ENCODE results near the gene RGMA. TPM values are rescaled to one million over a fixed set of nuclear protein-coding genes. Genes with fewer than 3 reads are reported as not detected.

RGMA gene
- total and polyA plus RNA-seq, 5 donors: 9.2 to 16.4 (median 12.1) TPM

DNA sequence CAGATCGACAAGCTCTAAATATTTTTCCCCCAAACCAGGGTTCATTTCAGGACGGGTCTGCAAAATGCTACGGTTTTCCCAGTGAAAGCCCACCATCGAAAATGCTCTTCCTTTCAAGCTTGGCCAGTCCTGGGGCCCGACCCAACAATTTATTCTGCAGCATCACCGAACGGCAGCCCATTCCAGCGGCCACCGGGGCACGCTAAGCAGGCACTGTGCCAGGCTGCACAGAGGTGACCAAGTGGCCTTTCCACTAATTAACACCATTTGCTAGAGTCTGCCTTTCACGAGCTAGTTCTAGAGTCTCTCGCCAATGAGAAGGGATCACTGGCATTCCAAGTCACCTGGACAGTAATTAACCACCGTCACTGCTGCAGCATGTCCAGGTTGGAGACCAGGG, 14.4 kb downstream of the RGMA start:
- ATAC-seq (no peak), DNase-seq (no peak)
- no peaks in the 10 kb centered on the region for H3K4me1 ChIP-seq (ENCODE audit: control insufficient read depth, insufficient read depth, low read length)
- no peaks in the 10 kb centered on the region for H3K9me3 ChIP-seq (ENCODE audit: control insufficient read depth, low read length)
- no peak overlapping the region for H3K27ac ChIP-seq (ENCODE audit: low read length)
- 81% methylated on average over 13 of the region's 13 CpGs for WGBS
- no peaks in the 10 kb centered on the region for H3K27me3 ChIP-seq (ENCODE audit: control insufficient read depth, insufficient read depth)
- H3K4me3 ChIP-seq (ENCODE audit: low read length): no peak overlapping the region
- intact Hi-C loops (cut with DNase I): no loop called here

DNA sequence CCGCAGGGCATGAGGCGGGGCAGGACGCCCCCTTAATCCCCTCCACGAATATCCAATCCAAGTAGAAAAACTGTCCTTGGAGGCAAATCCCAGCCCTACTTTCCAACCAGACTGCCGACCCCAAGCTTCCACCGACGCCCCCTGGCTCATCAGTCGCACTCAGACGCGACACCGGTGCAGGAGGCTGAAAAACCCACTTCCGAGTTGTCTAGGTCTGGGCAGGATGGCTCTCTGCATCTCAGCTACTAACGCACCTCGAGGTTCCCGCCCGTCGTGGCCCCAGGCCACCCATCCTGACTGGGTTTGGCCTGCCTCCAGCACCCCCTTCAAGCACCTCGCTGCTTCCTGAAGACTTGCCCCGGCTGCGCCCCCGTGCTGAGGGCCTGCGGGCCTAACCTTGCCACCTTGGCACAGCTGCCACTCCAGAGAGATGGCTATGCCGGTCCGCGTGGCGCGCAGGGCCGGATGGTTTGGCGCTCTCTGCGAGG, 15.5 kb downstream of the RGMA start:
- Histone ChIP-seq H3K4me3 (ENCODE audit: low read length) (peak overlapping the region; percentile 57), H3K9me3 (ENCODE audit: control insufficient read depth, low read length) (no peaks in the 10 kb centered on the region), H3K27ac (ENCODE audit: low read length) (no peak overlapping the region), H3K4me1 (ENCODE audit: control insufficient read depth, insufficient read depth, low read length) (no peaks in the 10 kb centered on the region), H3K27me3 (ENCODE audit: control insufficient read depth, insufficient read depth) (no peaks in the 10 kb centered on the region)
- intact Hi-C loops (cut with DNase I): no loop called here
- ATAC-seq (peak in 1 of 2 donors; percentile 14), DNase-seq (peak in 2 of 3 donors; percentile 73 to 77)
- WGBS: 40% methylated on average over 30 of the region's 30 CpGs

DNA sequence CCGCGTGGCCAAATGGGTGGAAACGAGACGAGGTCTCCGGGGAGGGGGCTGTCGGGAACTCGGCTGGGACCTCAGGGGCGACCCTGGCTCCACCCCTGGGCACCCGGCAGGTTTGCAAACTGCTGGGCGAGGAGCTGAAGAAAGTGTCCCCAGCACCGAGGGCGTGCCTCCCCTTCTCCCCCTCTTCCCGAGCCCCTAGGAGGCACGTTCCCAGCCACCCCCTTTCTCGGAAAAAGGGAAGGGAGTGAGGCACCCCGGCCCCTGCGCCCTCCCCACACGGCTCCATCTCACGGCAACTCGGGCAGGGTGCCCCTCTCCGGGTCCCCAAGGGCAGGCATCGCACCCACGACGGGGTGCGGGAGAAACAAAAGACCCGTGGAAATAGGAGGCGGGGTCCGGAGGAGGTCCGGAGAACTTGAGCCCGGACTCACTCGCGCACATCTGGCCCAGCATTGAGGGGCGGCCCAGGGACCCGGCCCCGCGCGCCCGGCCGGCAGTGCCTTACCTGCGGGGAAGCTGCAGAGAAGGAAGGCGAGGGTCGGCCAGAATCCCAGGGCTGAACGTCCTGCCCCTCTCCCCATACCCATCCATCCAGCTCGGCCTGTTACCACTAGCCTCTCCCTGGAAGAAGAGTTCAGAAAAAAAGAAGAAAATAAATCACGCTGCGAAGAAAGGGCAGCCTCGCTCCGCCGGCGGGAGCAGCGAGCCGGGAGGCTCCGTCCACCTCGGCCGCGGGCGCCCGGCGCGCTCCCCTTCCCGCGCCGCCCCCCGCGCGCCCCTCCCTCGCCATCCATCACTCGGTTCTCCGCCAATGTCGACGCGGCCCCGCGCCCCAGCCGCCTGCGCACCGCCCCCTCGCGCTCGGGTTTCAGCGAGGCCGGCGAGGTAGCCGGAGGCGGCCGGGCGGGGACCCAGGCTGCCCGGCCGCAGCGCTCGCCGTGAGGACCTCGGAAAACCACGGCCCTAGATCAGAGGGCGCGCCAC, 16.3 kb downstream of the RGMA start:
- ATAC-seq: peak; percentile 92 to 94
- under 1% methylated on average over 95 of the region's 96 CpGs for whole genome bisulfite sequencing
- Histone ChIP-seq H3K27ac (ENCODE audit: low read length) (peak overlapping the region; percentile 13), H3K9me3 (ENCODE audit: control insufficient read depth, low read length) (no peaks in the 10 kb centered on the region), H3K27me3 (ENCODE audit: control insufficient read depth, insufficient read depth) (no peaks in the 10 kb centered on the region), H3K4me1 (ENCODE audit: control insufficient read depth, insufficient read depth, low read length) (no peaks in the 10 kb centered on the region), H3K4me3 (ENCODE audit: low read length) (peak overlapping the region; percentile 57)
- peak; percentile 87 to 95 (median 94) for DNase-seq
- intact Hi-C loops (cut with DNase I): no loop called here

DNA sequence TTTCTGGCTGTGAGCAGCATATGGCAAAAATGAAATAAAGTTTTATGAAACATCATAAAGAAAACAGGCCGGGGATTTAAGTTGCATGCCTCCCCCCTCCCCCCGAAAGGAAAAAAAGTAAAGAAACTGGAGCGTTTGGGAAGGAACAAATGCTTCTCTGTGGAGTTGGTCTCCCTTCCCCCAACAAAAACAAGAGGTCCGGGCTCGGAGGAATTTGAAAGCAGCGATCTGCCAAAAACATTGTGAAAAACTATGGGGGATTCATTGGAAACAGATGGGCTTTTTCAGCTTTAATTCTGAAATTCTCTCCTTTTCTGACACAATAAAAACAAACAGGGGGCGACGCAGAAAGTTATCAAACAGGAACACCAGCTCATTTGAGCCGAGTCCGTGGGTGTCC, 17.0 kb downstream of the RGMA start:
- intact Hi-C loops (cut with DNase I): no loop called here

DNA sequence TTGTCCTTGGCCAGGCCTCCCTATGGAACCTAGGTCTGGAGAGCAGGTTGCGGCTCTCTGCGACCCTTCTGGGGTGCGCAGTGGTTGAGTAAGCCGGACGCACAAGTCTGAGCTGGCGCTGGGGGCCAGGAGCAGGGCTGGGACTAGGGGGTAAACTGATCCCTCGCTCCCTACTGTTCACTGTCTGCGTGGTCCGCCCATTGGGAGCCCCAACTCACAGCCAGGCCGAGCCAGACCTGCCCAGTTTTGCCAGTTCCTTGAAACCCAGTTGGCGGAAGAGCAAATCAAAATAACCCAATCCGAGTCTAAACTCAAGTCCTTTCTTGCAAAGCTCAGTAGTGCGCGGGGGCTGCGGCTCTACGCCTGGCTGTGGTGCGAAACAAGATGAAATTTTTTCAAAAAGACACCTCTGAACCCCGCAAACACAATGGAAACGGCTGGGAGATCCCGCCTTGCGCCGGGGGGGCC, 17.5 kb downstream of the RGMA start:
- no peaks in the 10 kb centered on the region for H3K4me1 ChIP-seq (ENCODE audit: control insufficient read depth, insufficient read depth, low read length)
- H3K27ac ChIP-seq (ENCODE audit: low read length): peak overlapping the region; percentile 6
- H3K4me3 ChIP-seq (ENCODE audit: low read length): peak overlapping the region; percentile 57
- no peaks in the 10 kb centered on the region for H3K27me3 ChIP-seq (ENCODE audit: control insufficient read depth, insufficient read depth)
- ATAC-seq (no peak), DNase-seq (peak in 1 of 3 donors; percentile 63)
- WGBS: 29% methylated on average over 22 of the region's 22 CpGs
- H3K9me3 ChIP-seq (ENCODE audit: control insufficient read depth, low read length): no peaks in the 10 kb centered on the region
- intact Hi-C loops (cut with DNase I): no loop called here

More for the DNA sequence above, 17.0 kb downstream of the RGMA start:
- no peak for ATAC-seq
- no peaks in the 10 kb centered on the region for H3K27me3 ChIP-seq (ENCODE audit: control insufficient read depth, insufficient read depth)
- peak overlapping the region; percentile 13 for H3K27ac ChIP-seq (ENCODE audit: low read length)
- H3K4me1 ChIP-seq (ENCODE audit: control insufficient read depth, insufficient read depth, low read length): no peaks in the 10 kb centered on the region
- H3K4me3 ChIP-seq (ENCODE audit: low read length): peak overlapping the region; percentile 57
- WGBS: under 1% methylated on average over 10 of the region's 10 CpGs
- H3K9me3 ChIP-seq (ENCODE audit: control insufficient read depth, low read length): no peaks in the 10 kb centered on the region
- DNase-seq: no peak

DNA sequence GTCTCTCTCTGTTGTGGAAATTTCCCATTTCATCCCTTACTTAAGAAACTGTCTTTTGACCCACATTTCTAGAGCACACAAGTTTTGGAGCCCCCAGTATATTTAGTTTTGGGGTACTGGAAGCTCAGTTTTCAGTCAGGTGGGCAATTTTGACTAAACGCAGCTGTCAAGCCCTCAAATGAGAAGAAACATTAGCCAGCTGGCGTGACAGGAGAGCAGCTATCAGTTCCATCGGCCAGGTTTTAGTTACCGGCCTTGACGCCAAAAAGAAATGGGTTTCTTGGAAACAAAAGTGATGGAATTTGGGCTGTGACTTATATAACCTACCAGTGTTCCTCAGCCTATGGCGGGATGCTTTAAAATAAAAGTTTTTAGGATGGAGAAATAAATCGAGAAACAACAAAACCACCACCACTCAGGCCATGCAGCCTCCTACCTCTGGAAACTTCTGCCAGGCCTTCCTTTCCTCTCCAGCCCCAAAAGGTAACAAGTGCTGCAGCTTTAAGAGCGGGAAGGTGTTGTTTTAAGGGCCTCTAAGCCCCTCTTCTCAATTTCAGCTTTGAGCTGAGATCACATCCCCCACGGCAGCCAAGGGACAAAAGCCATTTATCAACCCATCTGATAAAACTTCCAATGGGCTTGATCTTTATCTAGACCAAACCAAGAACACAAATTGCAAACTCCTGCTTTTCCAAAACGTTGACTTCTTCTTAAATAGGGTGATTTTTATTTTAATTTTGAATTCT, 18.3 kb downstream of the RGMA start:
- intact Hi-C loops (cut with DNase I): no loop called here
- H3K27ac ChIP-seq (ENCODE audit: low read length): no peak overlapping the region

DNA sequence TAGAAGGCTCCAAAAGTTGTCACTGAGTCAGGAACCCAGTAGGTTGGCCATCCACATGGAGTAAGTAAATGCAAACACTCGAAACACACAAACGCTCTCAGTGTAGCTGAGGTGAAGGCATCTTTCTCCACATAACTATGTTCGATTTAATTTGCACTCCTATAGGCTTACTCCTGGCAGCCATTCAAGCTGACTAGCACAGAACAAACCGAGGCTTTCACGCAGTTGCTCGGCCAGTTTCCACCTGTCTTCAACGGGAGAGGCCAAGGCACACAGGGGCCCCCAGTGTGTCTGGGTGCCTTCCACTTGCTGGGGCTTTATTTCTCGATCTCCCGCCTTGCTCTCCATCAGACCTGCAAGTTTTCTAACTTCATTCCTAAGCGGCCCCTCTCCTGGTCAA, 18.9 kb downstream of the RGMA start:
- no peaks in the 10 kb centered on the region for H3K4me1 ChIP-seq (ENCODE audit: control insufficient read depth, insufficient read depth, low read length)
- no peaks in the 10 kb centered on the region for H3K9me3 ChIP-seq (ENCODE audit: control insufficient read depth, low read length)
- ATAC-seq: no peak
- no peak overlapping the region for H3K4me3 ChIP-seq (ENCODE audit: low read length)
- no peak for DNase-seq
- intact Hi-C loops (cut with DNase I): no loop called here
- WGBS: 84% methylated on average over 10 of the region's 10 CpGs
- no peak overlapping the region for H3K27ac ChIP-seq (ENCODE audit: low read length)
- no peaks in the 10 kb centered on the region for H3K27me3 ChIP-seq (ENCODE audit: control insufficient read depth, insufficient read depth)

More for the DNA sequence above, 18.3 kb downstream of the RGMA start:
- ATAC-seq (no peak), DNase-seq (no peak)
- Histone ChIP-seq H3K4me3 (ENCODE audit: low read length) (peak overlapping the region; percentile 57), H3K27me3 (ENCODE audit: control insufficient read depth, insufficient read depth) (no peaks in the 10 kb centered on the region), H3K4me1 (ENCODE audit: control insufficient read depth, insufficient read depth, low read length) (no peaks in the 10 kb centered on the region), H3K9me3 (ENCODE audit: control insufficient read depth, low read length) (no peaks in the 10 kb centered on the region)
- 77% methylated on average over 10 of the region's 10 CpGs for WGBS

DNA sequence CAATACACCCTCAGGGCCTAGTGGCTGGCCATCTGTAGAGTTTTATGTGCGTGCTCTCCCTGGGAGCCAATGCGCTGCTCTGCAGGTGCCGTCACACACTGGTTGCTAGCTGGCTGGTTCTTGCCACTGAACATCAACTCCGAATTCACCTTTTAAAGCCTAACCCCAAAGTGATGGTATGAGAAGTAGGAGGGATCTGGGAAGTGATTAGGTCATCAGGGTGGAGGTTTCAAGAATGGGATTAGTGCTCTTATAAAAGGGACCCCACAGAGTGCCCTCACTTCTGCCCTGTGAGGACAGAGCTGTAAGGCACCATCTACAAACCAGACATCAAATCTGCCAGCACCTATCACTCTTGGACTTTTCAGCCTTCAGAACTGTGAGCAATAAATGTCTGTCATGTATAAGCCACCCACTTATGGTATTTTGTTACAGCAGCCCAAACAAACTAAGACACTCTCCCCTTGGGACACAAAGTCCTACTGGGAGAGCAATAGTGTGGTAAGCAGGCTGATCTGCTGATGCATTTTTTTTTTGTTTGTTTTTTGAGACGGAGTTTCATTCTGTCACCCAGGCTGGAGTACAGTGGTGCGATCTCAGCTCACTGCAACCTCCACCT, 20.3 kb downstream of the RGMA start:
- 94% methylated on average over 6 of the region's 6 CpGs for WGBS
- Histone ChIP-seq H3K4me3 (ENCODE audit: low read length) (no peak overlapping the region), H3K27ac (ENCODE audit: low read length) (no peak overlapping the region), H3K27me3 (ENCODE audit: control insufficient read depth, insufficient read depth) (no peaks in the 10 kb centered on the region), H3K9me3 (ENCODE audit: control insufficient read depth, low read length) (no peaks in the 10 kb centered on the region), H3K4me1 (ENCODE audit: control insufficient read depth, insufficient read depth, low read length) (no peaks in the 10 kb centered on the region)
- ATAC-seq (no peak), DNase-seq (no peak)
- intact Hi-C loops (cut with DNase I): no loop called here

DNA sequence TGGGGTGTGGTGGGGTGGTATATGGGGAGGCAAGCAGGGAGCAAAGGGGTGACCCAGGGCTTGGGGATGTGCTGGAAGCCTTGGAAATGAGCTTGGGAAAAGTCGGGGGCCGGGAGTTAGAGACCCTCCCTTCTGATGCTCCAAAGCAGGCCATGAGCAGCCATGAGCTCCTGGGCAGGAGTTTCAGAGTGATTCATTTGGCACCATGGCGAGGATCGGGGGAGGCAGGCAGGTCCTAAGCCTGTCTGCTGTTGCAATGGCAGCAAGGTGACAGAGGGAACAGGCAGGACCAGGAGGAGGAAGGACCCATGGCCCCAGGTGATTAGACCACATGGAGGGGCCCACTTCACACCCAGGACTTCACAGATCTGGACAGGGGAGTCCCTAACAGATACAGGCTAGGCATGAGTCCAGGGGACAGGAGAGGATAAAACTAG, 21.3 kb downstream of the RGMA start:
- Histone ChIP-seq H3K27ac (ENCODE audit: low read length) (no peak overlapping the region), H3K27me3 (ENCODE audit: control insufficient read depth, insufficient read depth) (no peaks in the 10 kb centered on the region), H3K4me1 (ENCODE audit: control insufficient read depth, insufficient read depth, low read length) (peaks cover 5% of the 10 kb centered on the region), H3K9me3 (ENCODE audit: control insufficient read depth, low read length) (no peaks in the 10 kb centered on the region), H3K4me3 (ENCODE audit: low read length) (no peak overlapping the region)
- no peak for ATAC-seq
- intact Hi-C loops (cut with DNase I): no loop called here
- DNase-seq: no peak
- 80% methylated on average over 4 of the region's 4 CpGs for WGBS

DNA sequence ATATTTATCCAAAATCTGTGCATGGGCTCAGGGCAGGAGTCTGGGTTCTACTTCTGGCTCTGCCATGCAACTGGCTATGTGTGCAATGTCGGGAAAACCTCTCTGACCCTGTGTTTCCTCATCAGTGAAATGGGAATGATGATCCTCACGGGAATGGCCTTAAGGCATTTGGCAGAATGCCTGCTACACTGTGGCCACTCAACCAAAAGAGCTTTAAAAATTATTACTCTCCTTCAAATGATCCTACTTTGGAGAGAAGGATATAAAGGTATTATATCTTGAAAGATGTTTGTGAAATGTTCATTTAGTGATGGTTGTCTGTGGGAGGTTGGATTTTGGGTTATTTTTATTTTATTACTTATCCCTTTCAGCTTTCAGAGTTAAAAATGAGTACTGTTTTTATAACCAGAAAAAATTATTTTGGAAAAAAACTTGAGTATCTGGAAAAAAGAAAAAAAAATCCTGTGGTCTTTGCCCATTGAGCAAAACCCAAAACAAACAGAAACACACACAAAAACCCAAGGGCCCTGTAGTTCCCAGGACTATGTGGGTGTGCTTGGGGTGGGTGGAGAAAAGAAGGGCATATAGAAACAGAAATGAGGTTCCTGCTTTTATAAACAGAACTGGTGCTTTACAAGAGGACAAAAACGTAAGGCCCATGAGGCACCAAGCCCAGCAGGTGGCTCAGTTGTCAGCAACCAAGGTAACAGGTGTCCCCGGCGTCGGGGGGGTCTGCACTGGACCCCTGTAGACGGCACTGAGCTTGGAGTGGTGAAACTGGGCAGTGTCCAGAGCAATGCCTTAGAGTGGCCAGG, 22.0 kb downstream of the RGMA start:
- H3K4me1 ChIP-seq (ENCODE audit: control insufficient read depth, insufficient read depth, low read length): peaks cover 5% of the 10 kb centered on the region
- H3K27me3 ChIP-seq (ENCODE audit: control insufficient read depth, insufficient read depth): no peaks in the 10 kb centered on the region
- intact Hi-C loops (cut with DNase I): no loop called here

More for the DNA sequence above, 22.0 kb downstream of the RGMA start:
- no peak for DNase-seq
- H3K4me3 ChIP-seq (ENCODE audit: low read length): no peak overlapping the region
- no peak overlapping the region for H3K27ac ChIP-seq (ENCODE audit: low read length)
- H3K9me3 ChIP-seq (ENCODE audit: control insufficient read depth, low read length): no peaks in the 10 kb centered on the region
- WGBS: 51% methylated on average over 7 of the region's 7 CpGs
- ATAC-seq: peak in 1 of 2 donors; percentile 25

Data from right cardiac atrium (tissue), 5 donors.